Measurements from ENCODE around the gene TRAF4. TPM values are rescaled to one million over a fixed set of nuclear protein-coding genes. Genes with fewer than 3 reads are reported as not detected.
"Not testable (repeated sequence)": the region's sequence is repeated elsewhere in the genome, so short reads cannot be mapped to it uniquely, and the experiment has no call there.

Gene TRAF4
- polyA plus RNA-seq, 3 donors = 107 to 149 (median 126) TPM

- DNase-seq (ENCODE audit: extremely low read depth in 1 of 11, low read depth in 9 of 11, low spot score in 4 of 11) = peak in 9 of 11 donors; percentile 83 to 91 (median 90)
Measured at GRCh38 chr17:28710861-28711722, 32.7 kb upstream of the TRAF4 start.

- DNase-seq (ENCODE audit: extremely low read depth in 1 of 11, low read depth in 9 of 11, low spot score in 4 of 11) = peak in 1 of 11 donors; percentile 58
Measured at GRCh38 chr17:28711723-28712031, 32.1 kb upstream of the TRAF4 start, which contains the start of gene PROCA1. PROCA1 (minus strand) TSS chr17:28711888; CDS start chr17:28711660, 228 bp downstream.

DNA sequence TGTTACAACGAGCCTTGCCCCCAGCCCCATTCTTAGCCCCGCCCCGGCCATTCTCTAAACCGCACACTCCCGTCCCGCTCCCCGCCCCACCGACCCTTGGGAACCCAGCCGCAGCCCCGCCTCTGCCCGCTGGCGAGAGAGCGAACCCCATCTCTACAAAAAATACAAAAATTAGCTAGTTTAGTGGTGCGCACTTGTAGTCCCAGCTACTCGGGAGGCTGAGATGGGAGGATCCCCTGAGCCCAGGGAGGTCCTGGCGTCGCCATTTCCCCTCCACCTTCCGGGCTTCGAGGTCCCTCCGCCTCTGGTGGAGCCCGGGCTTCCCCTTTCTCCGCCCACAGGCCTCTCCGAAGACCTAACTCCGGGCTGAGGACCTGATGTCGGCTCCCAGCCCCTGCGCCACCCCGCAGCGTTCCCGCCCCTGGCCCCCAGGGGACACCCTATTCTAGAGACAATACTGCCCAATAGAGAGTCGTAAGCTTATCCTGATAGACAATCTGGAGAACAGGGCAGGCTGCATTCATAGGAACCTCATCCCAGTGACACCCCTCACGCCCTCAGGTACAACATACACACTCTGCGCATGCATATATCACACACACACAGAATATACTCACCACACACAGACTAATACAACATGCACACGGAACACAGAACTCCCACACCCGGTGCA, 31.6 kb upstream of the TRAF4 start:
- no peak for DNase-seq (ENCODE audit: extremely low read depth in 1 of 11, low read depth in 9 of 11, low spot score in 4 of 11)

DNA sequence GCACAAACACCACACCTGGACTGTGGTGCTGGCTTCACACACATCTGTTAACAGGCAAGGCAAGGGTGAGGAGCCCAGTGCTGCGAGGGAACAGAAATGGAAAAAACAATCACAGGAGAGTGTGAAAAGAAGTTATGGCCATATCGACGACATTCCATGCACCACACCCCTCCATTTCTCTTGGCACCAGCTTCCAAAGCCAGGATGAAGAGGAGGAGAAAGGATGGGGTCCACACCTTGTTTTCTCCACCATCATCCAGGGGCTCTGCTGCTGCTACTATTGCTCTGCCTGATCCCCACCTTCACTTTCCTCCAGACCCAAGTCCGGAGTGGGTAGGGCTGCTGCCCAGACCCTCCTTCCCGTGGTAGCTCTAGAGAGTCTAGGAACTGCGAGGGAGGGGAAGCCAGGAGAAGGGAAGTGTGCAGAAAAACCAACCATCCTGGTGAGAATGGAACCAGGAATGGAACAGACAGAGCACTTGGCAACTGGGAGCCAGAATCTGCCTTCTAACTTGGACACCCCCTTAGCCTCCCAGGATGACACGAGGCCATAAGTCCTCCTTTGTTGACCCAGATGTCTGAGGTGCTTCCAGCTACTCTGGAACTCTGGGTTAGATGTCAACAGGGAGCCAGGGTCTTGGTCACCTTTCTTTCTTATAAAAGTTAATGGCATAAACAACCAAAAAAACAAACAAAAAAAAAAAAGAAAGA, 31.0 kb upstream of the TRAF4 start:
- no peak for DNase-seq (ENCODE audit: extremely low read depth in 1 of 11, low read depth in 9 of 11, low spot score in 4 of 11)

- no peak for DNase-seq (ENCODE audit: extremely low read depth in 1 of 11, low read depth in 9 of 11, low spot score in 4 of 11)
Measured at GRCh38 chr17:28714281-28714680, 29.5 kb upstream of the TRAF4 start.

- DNase-seq (ENCODE audit: extremely low read depth in 1 of 11, low read depth in 9 of 11, low spot score in 4 of 11) = no peak
Measured at GRCh38 chr17:28715217-28715616, 28.6 kb upstream of the TRAF4 start.

DNA sequence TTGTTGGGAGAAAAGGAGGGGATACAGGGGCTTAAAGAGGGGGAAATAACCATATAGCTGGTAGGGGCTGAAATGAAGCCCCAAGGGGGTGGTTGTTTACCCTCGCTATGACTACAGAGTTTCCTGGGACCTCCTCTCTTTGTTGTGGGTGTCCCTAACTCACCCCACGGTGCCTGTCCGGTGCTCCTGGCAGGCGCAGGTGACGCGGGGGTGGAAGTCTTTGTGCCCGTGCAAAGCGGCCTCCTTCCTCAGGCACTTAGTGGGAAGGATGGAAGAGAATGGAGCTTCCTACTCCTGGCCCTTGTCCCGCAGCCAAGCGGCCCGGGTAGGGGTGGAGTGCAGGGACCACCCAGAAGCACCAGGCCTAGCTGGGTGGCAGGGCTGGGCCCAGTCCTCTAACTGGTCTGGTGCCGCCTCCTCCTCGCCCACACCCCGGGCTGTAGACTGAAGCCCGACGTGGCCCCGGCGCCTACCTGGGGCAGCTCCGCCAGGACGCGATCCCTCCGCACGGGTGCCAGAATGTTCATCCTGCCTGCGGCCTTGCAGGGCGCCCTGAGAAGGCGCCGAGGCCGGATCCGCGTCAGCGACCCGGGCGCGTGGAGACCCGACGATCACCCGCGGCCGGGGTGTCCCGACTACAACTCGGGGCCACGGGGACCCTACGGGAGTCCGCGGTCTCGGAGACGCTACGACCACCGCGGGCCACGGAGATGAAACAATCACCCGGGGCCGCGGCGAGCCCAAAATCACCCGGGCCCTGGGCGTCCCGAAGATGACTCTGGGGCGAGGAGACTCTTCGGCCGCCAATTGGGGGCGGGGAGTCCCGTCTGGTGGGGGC, 26.9 kb upstream of the TRAF4 start:
- DNase-seq (ENCODE audit: extremely low read depth in 1 of 11, low read depth in 9 of 11, low spot score in 4 of 11) = no peak

DNA sequence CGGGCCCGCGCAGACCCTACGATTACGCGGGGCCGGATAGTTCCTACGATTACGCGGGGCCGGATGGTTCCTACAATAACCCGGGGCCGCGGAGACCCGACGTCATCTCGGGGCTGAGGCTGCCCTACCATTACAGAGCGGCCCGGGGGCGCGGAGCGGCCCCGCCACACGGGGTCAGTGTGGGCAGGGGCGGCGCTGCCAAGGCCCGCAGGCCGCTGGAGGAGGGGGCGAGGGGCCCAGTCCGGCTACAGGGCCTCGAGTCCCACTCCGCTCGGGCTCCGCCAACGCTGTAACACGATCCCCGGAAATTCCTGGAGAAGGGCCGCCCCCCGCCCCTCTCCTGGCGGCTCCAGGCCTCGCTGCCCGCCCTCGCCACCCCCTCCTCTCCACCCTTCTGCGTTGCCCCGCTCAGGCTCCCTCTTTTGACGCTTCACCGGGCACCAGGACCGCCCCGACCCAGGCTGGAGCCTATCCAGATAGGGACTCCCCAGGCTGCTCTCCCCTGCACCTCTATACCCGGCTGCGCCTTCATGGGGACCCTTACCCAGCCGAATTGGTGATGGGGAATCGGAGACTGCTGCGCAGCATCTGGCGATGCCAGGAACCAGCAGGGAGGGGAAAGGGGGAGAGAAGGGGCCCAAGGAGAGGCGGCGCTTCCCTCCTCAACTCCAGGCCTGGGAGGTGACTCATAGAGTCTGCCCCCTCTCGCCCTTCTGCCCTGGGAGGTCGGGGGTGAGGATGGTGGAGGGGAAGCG, 26.1 kb upstream of the TRAF4 start, which contains the start of gene RAB34:
RAB34 (minus strand) TSS at position 291 of the 755 bp plus-strand sequence. CDS start 602 bp downstream, outside the sequence.
- DNase-seq (ENCODE audit: extremely low read depth in 1 of 11, low read depth in 9 of 11, low spot score in 4 of 11) = peak in 9 of 11 donors; percentile 80 to 93 (median 90)

- peak in 3 of 11 donors; percentile 48 to 69 (median 49) for DNase-seq (ENCODE audit: extremely low read depth in 1 of 11, low read depth in 9 of 11, low spot score in 4 of 11)
Measured at GRCh38 chr17:28718333-28719020, 25.3 kb upstream of the TRAF4 start.

GRCh38 chr17:28719021-28719433, 24.8 kb upstream of the TRAF4 start:
- DNase-seq (ENCODE audit: extremely low read depth in 1 of 11, low read depth in 9 of 11, low spot score in 4 of 11) = no peak

DNA sequence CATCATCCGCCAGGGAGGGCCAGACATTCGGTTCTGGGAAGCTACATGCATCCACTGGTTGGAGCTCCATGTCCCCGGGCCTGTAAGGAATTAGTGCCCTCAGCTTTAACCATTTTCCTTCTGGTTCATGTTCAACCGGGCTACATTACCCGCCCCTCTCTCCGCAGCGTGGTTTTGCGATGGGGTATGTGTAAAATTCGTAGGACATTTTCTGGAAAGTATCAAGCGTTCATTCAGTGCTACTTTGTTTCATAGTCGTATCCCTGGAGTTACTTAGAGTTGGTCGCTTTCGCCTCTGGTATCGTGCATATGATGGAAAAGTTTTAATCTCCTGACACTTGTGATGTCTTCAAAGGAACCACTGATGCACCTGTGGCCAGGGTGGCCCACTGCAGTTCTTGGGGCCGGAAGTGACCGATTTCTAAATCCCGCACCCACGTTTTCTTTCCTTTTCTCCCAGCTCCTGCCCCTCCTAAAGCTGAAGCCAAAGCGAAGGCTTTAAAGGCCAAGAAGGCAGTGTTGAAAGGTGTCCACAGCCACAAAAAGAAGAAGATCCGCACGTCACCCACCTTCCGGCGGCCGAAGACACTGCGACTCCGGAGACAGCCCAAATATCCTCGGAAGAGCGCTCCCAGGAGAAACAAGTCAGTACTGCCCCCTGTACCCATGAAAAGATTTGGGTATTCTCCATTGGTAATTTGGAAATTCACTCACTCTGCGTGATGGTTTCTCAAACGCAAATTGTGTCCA, 23.4 kb upstream of the TRAF4 start:
- DNase-seq (ENCODE audit: extremely low read depth in 1 of 11, low read depth in 9 of 11, low spot score in 4 of 11) = no peak

DNA sequence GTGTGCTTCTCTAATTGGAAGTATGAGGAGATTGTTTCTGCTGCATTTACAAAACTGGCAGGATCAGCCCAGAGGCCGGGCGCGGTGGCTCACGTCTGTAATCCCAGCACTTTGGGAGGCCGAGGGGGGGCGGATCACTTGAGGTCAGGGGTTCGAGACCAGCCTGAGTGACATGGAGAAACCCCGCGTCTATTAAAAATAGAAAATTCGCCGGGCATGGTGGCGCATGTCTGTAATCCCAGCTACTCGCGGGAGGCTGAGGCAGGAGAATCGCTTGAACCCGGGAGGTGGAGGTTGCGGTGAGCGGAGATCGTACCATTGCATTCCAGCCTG, 22.8 kb upstream of the TRAF4 start:
- not testable (repeated sequence) for DNase-seq (ENCODE audit: extremely low read depth in 1 of 11, low read depth in 9 of 11, low spot score in 4 of 11)

GRCh38 chr17:28722417-28723158, 21.2 kb upstream of the TRAF4 start:
- DNase-seq (ENCODE audit: extremely low read depth in 1 of 11, low read depth in 9 of 11, low spot score in 4 of 11) = no peak

DNA sequence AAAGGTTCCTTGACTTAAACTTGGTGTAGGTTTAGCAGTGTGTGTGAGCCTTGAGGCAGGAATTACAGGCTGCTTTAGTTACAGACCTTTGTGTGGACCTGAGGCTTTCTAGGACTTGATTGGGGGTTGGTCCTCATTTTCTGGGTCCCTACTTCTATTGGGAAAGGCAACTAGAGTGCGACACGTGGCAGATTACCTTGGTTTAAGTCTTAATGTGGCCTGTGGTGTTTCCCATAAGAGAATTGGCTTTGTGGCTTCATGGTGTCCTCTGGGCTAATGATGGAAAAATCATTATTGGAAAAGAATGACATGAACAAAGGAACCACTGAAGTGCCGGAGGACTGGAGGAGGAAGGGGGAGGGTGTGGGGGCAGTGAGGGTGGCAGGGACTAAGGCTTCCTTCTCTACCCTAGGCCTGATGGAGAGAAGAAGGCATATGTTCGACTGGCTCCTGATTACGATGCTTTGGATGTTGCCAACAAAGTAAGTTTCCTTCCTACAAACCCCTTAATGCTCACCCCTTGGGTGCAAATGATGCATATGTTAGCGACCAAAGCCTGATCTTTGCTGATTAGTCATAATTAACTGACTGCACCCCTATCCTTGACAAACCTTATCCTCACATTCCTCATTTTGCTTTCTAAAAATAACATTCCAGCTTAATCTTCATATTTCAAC, 20.5 kb upstream of the TRAF4 start:
- DNase-seq (ENCODE audit: extremely low read depth in 1 of 11, low read depth in 9 of 11, low spot score in 4 of 11) = no peak

- DNase-seq (ENCODE audit: extremely low read depth in 1 of 11, low read depth in 9 of 11, low spot score in 4 of 11) = not testable (repeated sequence)
Measured at GRCh38 chr17:28723836-28724499, 19.8 kb upstream of the TRAF4 start.
